ENCODE measurements around the gene CD83.

The CD83 gene

GRCh38 chr6:14075095-14075503 is 42.5 kb upstream of the CD83 start:
- Histone ChIP-seq H3K9me3 (ENCODE audit: control insufficient read depth, insufficient read depth, low read length) (no peaks in the 10 kb centered on the region), H3K4me3 (ENCODE audit: low read length) (peak overlapping the region; percentile 54), H4K20me1 (ENCODE audit: control insufficient read depth, insufficient read depth, low read depth, low read length) (no peaks in the 10 kb centered on the region), H3K27ac (ENCODE audit: low read depth, low read length) (no peak overlapping the region), H3K36me3 (ENCODE audit: control insufficient read depth, low read length) (no peaks in the 10 kb centered on the region), H3K4me1 (ENCODE audit: control insufficient read depth, low read length) (peaks cover 24% of the 10 kb centered on the region), H3K9me2 (replicated peaks; ENCODE audit: control insufficient read depth, low read length) (no peaks in the 10 kb centered on the region), H3K4me2 (ENCODE audit: low read length) (peak overlapping the region; percentile 70), H3K27me3 (ENCODE audit: control insufficient read depth, low read length) (no peaks in the 10 kb centered on the region), H3F3A (ENCODE audit: control insufficient read depth, insufficient read depth) (0 out of 2 replicates have a peak, but pooled peaks cover 3% of the 10 kb centered on the region), H3K79me2 (ENCODE audit: control insufficient read depth, low read length) (no peaks in the 10 kb centered on the region)
- TF ChIP-seq, protein P1, sequence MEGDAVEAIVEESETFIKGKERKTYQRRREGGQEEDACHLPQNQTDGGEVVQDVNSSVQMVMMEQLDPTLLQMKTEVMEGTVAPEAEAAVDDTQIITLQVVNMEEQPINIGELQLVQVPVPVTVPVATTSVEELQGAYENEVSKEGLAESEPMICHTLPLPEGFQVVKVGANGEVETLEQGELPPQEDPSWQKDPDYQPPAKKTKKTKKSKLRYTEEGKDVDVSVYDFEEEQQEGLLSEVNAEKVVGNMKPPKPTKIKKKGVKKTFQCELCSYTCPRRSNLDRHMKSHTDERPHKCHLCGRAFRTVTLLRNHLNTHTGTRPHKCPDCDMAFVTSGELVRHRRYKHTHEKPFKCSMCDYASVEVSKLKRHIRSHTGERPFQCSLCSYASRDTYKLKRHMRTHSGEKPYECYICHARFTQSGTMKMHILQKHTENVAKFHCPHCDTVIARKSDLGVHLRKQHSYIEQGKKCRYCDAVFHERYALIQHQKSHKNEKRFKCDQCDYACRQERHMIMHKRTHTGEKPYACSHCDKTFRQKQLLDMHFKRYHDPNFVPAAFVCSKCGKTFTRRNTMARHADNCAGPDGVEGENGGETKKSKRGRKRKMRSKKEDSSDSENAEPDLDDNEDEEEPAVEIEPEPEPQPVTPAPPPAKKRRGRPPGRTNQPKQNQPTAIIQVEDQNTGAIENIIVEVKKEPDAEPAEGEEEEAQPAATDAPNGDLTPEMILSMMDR (IDR thresholded peaks at IDR 0.05; ENCODE audit: low read depth, low read length, poor library complexity, severe bottlenecking) = no peak
- TF ChIP-seq EZH2phosphoT487 (IDR thresholded peaks at IDR 0.05; ENCODE audit: borderline replicate concordance, low read length) = no peak

GRCh38 chr6:14077193-14077867 is 40.2 kb upstream of the CD83 start:
- H4K20me1 ChIP-seq (ENCODE audit: control insufficient read depth, insufficient read depth, low read depth, low read length) = no peaks in the 10 kb centered on the region
- H3K9me2 ChIP-seq (replicated peaks; ENCODE audit: control insufficient read depth, low read length) = no peaks in the 10 kb centered on the region
- H3F3A ChIP-seq (ENCODE audit: control insufficient read depth, insufficient read depth) = 0 out of 2 replicates have a peak, but pooled peaks cover 3% of the 10 kb centered on the region
- no peak overlapping the region for H3K27ac ChIP-seq (ENCODE audit: low read depth, low read length)
- TF ChIP-seq, protein P1 (IDR thresholded peaks at IDR 0.05; ENCODE audit: low read depth, low read length, poor library complexity, severe bottlenecking) = no peak
- TF ChIP-seq EZH2phosphoT487 (IDR thresholded peaks at IDR 0.05; ENCODE audit: borderline replicate concordance, low read length) = no peak
- no peak overlapping the region for H3K4me3 ChIP-seq (ENCODE audit: low read length)
- no peak overlapping the region for H3K4me2 ChIP-seq (ENCODE audit: low read length)
- H3K4me1 ChIP-seq (ENCODE audit: control insufficient read depth, low read length) = peaks cover 31% of the 10 kb centered on the region
- no peaks in the 10 kb centered on the region for H3K27me3 ChIP-seq (ENCODE audit: control insufficient read depth, low read length)
- H3K79me2 ChIP-seq (ENCODE audit: control insufficient read depth, low read length) = no peaks in the 10 kb centered on the region
- H3K36me3 ChIP-seq (ENCODE audit: control insufficient read depth, low read length) = no peaks in the 10 kb centered on the region
- H3K9me3 ChIP-seq (ENCODE audit: control insufficient read depth, insufficient read depth, low read length) = no peaks in the 10 kb centered on the region

- Histone ChIP-seq H3F3A (ENCODE audit: control insufficient read depth, insufficient read depth) (no peaks in the 10 kb centered on the region), H3K27ac (ENCODE audit: low read depth, low read length) (no peak overlapping the region), H3K36me3 (ENCODE audit: control insufficient read depth, low read length) (no peaks in the 10 kb centered on the region), H3K4me1 (ENCODE audit: control insufficient read depth, low read length) (peaks cover 29% of the 10 kb centered on the region), H3K9me3 (ENCODE audit: control insufficient read depth, insufficient read depth, low read length) (no peaks in the 10 kb centered on the region), H4K20me1 (ENCODE audit: control insufficient read depth, insufficient read depth, low read depth, low read length) (no peaks in the 10 kb centered on the region), H3K4me3 (ENCODE audit: low read length) (no peak overlapping the region), H3K4me2 (ENCODE audit: low read length) (no peak overlapping the region), H3K27me3 (ENCODE audit: control insufficient read depth, low read length) (no peaks in the 10 kb centered on the region), H3K79me2 (ENCODE audit: control insufficient read depth, low read length) (no peaks in the 10 kb centered on the region), H3K9me2 (replicated peaks; ENCODE audit: control insufficient read depth, low read length) (no peaks in the 10 kb centered on the region)
- no peak for TF ChIP-seq EZH2phosphoT487 (IDR thresholded peaks at IDR 0.05; ENCODE audit: borderline replicate concordance, low read length)
- TF ChIP-seq, protein P1 (IDR thresholded peaks at IDR 0.05; ENCODE audit: low read depth, low read length, poor library complexity, severe bottlenecking) = no peak
Observed at GRCh38 chr6:14079433-14079832, 38.1 kb upstream of the CD83 start.

Data from DOHH2 (cell line).